Duodenal mucosa (tissue), 2 donors: ENCODE results near the gene LYRM4.

Experiments
- H3K27ac ChIP-seq: one replicate; pipeline ENCODE4 v1.7.0; 2013; ENCODE audit warnings: low read depth, low read length
- H3K27me3 ChIP-seq, 2 donors: one replicate each; pipeline ENCODE4 v1.7.0; 2013; ENCODE audit warnings: low read length in 2 of 2, control low read depth in 1 of 2; ENCODE audit not compliant: insufficient read depth in 2 of 2, control insufficient read depth in 1 of 2
- H3K36me3 ChIP-seq, 2 donors: one replicate each; pipeline ENCODE4 v1.7.0; 2013; ENCODE audit warnings: low read length in 2 of 2, control low read depth in 1 of 2; ENCODE audit not compliant: insufficient read depth in 2 of 2, control insufficient read depth in 1 of 2
- H3K4me1 ChIP-seq, 2 donors: one replicate each; pipeline ENCODE4 v1.7.0; 2013; ENCODE audit warnings: low read length in 2 of 2, control low read depth in 1 of 2; ENCODE audit not compliant: insufficient read depth in 2 of 2, control insufficient read depth in 1 of 2
- H3K4me3 ChIP-seq, 2 donors: one replicate each; pipeline ENCODE4 v1.7.0; 2013; ENCODE audit warnings: low read length in 2 of 2, low read depth in 1 of 2
- H3K9ac ChIP-seq, 2 donors: one replicate each; pipeline ENCODE4 v1.7.0; 2013; ENCODE audit warnings: low read length in 2 of 2, low read depth in 1 of 2
- H3K9me3 ChIP-seq, 2 donors: one replicate each; pipeline ENCODE4 v1.7.0; 2013; ENCODE audit warnings: low read length in 2 of 2, control low read depth in 1 of 2; ENCODE audit not compliant: control insufficient read depth in 1 of 2

The LYRM4 gene

DNA sequence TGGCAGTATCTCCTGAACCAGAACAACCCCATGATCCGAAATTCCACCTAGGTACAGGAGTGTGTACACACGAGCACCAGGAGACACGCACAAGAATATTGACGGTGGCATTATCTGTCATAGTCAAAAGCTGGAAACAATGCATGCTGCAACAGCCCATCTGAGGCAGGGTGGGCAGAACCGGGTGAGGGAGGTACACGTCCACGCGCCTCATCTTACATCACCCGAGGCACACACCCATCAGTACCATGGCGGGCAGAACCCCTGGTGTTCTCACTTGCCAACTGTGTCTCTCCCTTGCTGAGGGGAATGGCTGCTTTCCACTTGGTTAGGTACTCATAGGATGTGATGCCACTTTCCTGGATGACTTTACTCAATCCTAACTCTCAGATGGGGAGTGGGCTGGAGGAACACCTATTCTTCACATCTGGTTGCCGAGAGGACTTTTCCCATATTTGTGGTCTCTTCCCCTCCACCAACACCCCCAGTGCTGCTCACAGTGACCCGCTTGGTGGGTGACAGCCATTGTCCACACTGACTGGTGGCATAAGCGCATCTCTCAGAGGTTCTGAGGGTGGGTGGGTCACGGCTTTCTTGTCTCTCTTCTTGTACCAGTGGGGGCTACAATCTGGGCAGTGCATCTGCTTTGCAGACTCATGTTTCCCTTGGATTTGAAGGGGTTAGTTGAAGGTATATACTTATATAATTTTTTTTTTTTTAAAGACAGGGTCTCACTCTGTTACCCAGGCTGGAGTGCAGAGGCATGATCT is 162.1 kb downstream of the LYRM4 start:
- no peaks in the 10 kb centered on the region for H3K27me3 ChIP-seq
- no peaks in the 10 kb centered on the region for H3K4me1 ChIP-seq
- H3K36me3 ChIP-seq: no peaks in the 10 kb centered on the region
- no peaks in the 10 kb centered on the region for H3K9me3 ChIP-seq
- H3K9ac ChIP-seq: no peak overlapping the region
- H3K27ac ChIP-seq: no peak overlapping the region
- no peak overlapping the region for H3K4me3 ChIP-seq

DNA sequence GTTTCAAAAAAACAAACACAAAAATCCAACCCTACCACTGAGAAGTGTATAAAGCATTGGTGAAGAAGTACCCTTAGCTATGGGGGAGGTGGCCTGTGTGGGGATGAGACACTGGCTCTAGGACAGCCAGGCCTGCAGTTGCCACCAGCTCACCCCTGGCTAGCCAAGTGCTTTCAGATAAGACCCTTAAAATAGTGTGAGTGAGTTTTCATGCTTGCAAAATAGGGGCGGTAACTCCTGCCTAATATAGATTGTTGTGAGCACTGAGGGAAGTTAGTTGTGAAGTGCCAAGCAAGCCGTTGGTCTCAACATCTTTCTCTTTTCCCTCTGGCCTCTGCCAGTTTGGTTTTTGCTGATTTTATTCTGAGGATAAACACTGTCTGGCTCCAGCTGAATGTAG is 164.3 kb downstream of the LYRM4 start:
- Histone ChIP-seq H3K9me3 (no peaks in the 10 kb centered on the region), H3K36me3 (no peaks in the 10 kb centered on the region), H3K27me3 (no peaks in the 10 kb centered on the region), H3K9ac (no peak overlapping the region), H3K27ac (no peak overlapping the region), H3K4me1 (no peaks in the 10 kb centered on the region), H3K4me3 (no peak overlapping the region)

DNA sequence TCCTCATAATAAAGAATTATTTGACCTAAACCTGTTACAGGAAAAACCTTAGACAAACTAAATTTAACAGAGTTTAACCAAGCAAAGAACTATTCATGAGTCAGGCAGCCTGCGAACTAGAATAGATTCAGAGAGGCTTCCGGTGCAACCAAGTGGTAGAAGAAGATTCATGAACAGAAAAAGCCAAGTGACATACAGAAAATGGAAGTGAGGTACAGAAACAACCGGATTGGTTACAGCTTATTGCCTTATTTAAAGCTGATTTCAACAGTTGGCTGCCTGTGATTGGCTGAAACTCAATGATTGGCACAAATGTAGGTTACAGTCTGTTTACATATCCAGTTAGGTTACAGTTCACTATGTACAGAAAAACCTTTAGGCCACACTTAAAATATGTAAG is 165.5 kb downstream of the LYRM4 start:
- Histone ChIP-seq H3K9me3 (no peaks in the 10 kb centered on the region), H3K36me3 (no peaks in the 10 kb centered on the region), H3K9ac (no peak overlapping the region), H3K27me3 (no peaks in the 10 kb centered on the region), H3K27ac (no peak overlapping the region), H3K4me3 (no peak overlapping the region), H3K4me1 (no peaks in the 10 kb centered on the region)

DNA sequence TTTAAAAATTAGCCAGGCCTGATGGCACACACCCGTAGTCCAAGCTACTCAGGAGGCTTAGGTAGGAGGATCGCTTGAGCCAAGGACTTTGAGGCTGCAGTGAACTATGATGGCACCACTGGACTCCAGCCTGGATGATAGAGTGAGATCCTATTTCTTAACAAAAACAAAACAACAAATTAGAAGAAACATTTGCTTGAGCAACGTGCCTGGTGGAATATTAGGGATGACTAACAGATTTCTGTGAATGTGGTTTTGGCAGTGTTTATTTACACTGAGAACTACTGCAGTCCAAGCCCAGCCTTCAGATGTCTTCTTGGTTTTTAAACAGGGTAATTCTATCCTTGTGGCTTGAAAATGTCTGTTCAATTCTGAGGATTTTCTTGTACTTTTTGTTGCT is 166.4 kb downstream of the LYRM4 start:
- Histone ChIP-seq H3K27me3 (no peaks in the 10 kb centered on the region), H3K9ac (no peak overlapping the region), H3K4me3 (no peak overlapping the region), H3K36me3 (no peaks in the 10 kb centered on the region), H3K27ac (no peak overlapping the region), H3K4me1 (no peaks in the 10 kb centered on the region), H3K9me3 (no peaks in the 10 kb centered on the region)

DNA sequence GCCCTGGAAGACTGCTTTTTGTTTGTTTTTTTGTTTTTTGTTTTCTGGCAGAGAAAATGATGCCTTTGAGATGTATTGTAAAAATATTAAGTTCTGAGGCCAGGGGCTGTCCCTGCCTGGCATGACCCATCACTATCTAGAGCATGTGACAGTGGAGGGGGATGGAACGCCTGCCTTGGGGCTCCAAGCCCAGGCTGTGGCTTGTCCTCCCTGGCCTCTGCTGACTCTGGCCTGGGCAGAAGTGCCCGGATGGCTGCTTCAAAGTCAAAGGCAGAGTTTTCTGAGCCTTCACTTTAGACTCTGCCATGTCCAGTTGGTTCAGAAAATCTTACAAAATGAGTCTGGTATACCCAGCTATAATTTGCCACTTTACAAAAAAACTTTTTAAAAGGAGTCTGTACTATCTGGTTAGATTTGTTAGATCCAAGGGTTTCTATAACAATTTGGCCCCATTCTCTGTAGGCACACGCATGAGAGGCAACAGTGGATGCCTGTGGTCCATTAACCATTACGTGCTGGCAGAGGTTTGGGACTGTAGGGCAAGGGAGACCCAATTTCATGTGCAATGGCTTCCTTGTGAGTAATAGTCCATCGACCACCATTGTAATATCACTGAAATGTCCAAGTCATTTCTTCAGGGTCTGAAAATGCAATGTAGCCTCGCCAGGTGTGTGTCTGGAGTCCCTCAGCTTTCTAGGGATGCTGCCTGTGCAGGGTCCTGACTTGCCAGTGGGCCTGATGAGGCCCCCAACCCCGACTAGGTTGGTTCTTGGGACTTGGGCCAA is 167.3 kb downstream of the LYRM4 start:
- Histone ChIP-seq H3K27me3 (no peaks in the 10 kb centered on the region), H3K9me3 (no peaks in the 10 kb centered on the region), H3K4me1 (no peaks in the 10 kb centered on the region), H3K27ac (no peak overlapping the region), H3K4me3 (no peak overlapping the region), H3K9ac (no peak overlapping the region), H3K36me3 (no peaks in the 10 kb centered on the region)

DNA sequence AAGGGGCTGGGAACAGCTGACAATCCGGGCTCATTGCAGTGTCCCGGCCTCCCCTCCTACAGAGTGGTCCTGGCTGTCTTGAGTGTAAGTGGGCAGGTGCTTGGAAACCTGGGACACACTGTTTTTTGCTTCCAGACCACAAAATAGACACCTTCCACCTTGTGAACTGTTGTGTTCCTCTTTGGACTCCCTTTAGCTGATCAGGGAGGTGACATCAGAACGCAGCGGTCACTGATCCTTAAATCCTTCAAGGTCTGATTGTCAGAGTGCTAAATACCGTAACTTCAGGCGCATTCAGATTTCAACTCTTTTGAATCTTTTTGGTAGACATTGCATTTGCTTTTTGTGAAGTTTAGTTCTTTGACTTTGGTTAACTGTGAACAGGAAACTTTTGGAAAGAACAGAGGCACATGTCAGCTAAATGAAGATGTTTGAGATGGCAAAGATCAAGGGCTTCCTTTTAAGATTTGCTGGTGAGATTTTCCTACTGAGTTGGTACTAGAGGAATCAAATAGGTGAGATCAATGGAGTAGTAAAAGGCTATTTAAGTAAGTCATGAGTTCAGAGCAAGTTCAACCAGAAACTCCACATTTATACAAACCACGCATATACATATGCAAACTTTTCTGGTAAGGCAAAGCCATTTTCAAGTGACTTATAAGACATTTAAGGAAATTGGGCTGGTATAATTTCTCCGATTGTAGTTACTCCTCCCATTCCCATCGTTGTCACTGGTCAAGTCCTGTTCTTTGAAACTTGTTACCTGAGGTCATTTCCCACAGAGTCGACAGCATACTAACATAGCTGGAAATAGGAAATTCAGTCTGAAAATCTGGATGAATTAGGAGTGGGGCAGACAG is 169.3 kb downstream of the LYRM4 start:
- no peaks in the 10 kb centered on the region for H3K9me3 ChIP-seq
- peaks cover 8 to 11% of the 10 kb centered on the region in 2 donors for H3K27me3 ChIP-seq
- H3K36me3 ChIP-seq: no peaks in the 10 kb centered on the region
- no peak overlapping the region for H3K9ac ChIP-seq
- H3K4me3 ChIP-seq: no peak overlapping the region
- peaks cover 0 to 5% of the 10 kb centered on the region in 2 donors for H3K4me1 ChIP-seq
- H3K27ac ChIP-seq: no peak overlapping the region

DNA sequence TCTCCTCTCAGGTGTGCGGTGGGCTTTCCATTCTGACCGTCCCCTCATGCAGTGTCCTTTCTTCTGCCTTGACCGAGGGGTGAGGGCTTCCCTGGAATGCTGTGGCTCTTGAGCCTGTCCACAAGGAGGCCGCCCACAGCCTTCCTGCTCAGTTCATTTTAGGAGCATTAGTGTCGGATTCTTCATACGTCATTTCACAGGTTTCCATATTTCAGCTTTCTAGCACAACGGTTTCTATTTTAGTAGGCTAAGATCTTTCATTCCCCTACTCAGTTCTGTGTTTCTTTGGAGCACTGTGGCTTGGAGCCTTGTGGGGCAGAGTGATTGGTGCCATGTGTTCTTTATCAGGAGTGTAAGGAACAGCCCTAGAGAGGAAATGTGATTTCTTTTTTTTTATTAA is 170.1 kb downstream of the LYRM4 start:
- Histone ChIP-seq H3K9ac (no peak overlapping the region), H3K4me3 (no peak overlapping the region), H3K36me3 (no peaks in the 10 kb centered on the region), H3K27ac (no peak overlapping the region), H3K4me1 (peaks cover 0 to 13% of the 10 kb centered on the region in 2 donors), H3K27me3 (peaks cover 8 to 17% of the 10 kb centered on the region in 2 donors), H3K9me3 (no peaks in the 10 kb centered on the region)

DNA sequence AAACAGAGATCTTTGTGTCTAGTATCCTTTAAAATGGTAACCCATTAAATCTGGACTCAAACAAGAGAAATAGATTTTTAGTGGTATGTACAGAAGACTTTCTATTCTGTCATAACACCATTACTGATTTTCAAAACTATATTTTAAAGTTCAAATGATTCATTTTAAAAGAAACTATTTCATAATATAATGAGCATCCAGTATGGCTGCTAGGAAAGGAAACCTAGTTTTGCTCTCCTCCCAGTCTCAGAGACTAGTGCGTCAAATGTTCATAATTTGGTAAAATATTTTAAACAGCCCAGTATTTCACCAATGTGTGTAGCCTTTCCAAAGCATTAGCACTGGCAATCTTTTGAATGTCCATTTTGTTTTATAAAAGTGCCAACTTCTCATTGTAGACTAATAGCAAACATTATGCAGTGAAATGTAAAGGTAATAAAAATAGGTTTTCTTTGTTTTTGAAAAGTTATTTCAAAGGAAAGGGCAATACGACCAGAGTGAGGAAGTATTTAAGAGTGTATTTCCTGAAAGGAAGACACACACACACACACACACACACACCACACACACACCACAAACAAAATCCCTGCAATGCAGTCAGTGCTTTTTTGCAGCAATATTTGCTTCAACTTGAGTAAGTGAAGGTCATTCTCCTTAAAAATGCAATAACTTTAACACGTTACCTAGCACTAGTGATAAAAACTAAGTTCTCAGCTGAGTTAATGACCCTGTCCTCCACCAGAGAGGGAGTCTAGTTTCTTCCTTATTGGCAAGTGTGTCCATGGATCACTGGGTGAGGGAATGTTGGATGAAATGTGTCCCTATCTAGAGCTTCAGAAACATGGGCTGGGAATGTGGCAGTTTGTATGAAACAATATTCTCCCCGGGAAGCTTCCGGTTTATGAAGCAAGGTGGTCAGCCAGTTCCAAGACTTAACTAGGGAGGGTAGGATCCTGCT is 171.0 kb downstream of the LYRM4 start:
- Histone ChIP-seq H3K27me3 (peaks cover 8 to 17% of the 10 kb centered on the region in 2 donors), H3K9ac (no peak overlapping the region), H3K4me3 (no peak overlapping the region), H3K27ac (no peak overlapping the region), H3K36me3 (no peaks in the 10 kb centered on the region), H3K9me3 (no peaks in the 10 kb centered on the region), H3K4me1 (peaks cover 0 to 13% of the 10 kb centered on the region in 2 donors)

DNA sequence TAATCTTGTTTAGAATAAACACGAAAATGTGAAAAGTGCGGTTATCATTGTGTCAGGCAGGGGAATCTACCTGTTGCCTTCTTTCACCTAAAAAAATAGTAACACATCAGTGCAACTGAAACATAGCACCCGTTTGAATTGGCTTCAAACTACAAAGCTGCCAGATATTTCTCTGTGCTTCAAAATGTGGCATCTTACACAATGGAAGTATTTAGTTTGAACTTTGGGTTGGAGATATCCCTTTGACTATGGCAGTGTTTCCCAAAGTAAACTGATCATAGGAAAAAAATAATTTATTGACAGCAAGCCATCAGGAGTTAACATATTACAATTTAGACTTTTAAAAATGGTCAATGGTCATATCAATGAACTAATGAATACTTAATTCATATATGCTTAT is 172.0 kb downstream of the LYRM4 start:
- no peak overlapping the region for H3K4me3 ChIP-seq
- H3K4me1 ChIP-seq: peaks cover 0 to 13% of the 10 kb centered on the region in 2 donors
- no peaks in the 10 kb centered on the region for H3K9me3 ChIP-seq
- no peaks in the 10 kb centered on the region for H3K36me3 ChIP-seq
- no peak overlapping the region for H3K9ac ChIP-seq
- no peak overlapping the region for H3K27ac ChIP-seq
- H3K27me3 ChIP-seq: peaks cover 8 to 23% of the 10 kb centered on the region in 2 donors
